ENCODE results near the gene DUS3L.
A peak's percentile ranks its signal among the peaks of the same experiment; 100 is the strongest.

Gene DUS3L, protein sequence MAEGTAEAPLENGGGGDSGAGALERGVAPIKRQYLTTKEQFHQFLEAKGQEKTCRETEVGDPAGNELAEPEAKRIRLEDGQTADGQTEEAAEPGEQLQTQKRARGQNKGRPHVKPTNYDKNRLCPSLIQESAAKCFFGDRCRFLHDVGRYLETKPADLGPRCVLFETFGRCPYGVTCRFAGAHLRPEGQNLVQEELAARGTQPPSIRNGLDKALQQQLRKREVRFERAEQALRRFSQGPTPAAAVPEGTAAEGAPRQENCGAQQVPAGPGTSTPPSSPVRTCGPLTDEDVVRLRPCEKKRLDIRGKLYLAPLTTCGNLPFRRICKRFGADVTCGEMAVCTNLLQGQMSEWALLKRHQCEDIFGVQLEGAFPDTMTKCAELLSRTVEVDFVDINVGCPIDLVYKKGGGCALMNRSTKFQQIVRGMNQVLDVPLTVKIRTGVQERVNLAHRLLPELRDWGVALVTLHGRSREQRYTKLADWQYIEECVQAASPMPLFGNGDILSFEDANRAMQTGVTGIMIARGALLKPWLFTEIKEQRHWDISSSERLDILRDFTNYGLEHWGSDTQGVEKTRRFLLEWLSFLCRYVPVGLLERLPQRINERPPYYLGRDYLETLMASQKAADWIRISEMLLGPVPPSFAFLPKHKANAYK
- total RNA-seq = 37.8 to 56.4 reads per million in 2 donors

DNA sequence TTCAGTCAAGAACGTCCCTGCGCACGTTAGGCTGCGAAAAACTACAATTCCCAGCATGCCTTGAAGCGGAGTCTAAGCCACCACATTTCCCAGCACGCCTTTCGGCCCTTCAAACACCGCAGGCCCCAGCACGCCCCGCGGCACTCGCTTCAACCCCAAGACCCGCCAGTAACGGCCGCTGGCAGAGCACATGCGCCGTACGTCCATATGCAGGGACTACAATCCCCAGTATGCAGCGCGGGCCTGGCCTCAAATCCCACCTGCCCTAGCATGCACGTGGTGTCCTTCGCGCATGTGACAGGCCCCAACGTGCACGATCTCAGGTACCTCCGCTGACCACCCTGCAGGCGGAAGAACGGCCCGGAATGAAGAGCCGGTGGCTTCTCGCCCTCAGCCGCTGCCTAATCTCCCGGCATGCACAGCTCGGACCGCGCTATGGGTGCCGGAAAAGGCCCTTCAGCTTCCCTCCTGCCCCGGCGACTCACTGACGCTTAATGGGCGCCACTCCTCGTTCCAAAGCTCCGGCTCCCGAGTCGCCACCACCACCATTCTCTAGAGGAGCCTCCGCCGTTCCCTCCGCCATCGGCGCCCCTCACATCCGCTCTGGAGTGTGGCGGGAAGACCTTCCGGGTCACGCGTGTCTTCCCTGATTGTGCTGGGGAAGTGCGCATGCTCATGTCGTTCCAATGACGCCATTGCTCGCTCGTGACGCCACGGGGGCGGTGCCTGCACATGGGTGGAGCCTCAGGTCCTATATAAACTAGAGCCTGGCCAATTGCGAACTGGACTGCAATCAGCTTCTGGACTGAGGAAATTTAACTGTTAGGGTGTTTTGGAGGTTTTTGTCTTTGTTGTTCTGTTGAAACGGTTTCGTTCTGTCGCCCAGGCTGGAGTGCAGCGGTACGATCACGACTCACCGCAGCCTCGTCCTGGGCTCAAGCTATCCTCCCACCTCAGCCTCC is at the start of gene DUS3L:
Gene DUS3L (minus strand): TSS at position 605 of the 962 bp plus-strand sequence. CDS start 22 bp downstream, at position 583.
- DNase-seq = peak; percentile 87 to 100 (median 94)

GRCh38 chr19:5839065-5840017 is 48.4 kb upstream of the DUS3L start, which contains the start of gene FUT6:
Gene FUT6, minus strand, starts transcription at chr19:5839702. Its CDS starts 7,135 bp downstream, at chr19:5832567.
- no peak for DNase-seq

GRCh38 chr19:5838353-5839064 is 47.5 kb upstream of the DUS3L start:
- DNase-seq = no peak

- no peak for DNase-seq
Observed at GRCh38 chr19:5837761-5838352, 46.9 kb upstream of the DUS3L start.

GRCh38 chr19:5832527-5833216 is 41.7 kb upstream of the DUS3L start:
- DNase-seq = no peak

- DNase-seq = no peak
Observed at GRCh38 chr19:5832061-5832460, 41.1 kb upstream of the DUS3L start.

DNA sequence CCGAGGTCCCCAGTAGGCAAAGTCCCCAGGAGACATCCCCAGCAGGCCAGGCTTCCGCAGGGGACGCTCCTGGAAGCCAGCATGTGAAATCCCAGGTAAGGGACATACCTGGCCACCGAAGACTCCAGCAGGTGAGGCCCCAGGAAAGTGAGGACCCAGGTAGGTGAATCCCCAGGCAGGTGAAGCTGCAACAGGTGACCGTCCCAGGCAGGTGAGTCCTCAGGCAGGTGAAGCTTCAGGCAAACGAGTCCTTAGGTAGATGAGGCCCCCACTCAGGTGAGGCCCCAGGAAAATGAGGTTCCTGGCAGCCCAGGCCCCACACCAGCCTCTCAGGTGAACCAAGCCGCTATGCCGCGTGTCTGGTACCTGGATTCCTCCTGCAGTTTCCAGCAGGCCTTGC is 40.2 kb upstream of the DUS3L start:
- DNase-seq = no peak

DNA sequence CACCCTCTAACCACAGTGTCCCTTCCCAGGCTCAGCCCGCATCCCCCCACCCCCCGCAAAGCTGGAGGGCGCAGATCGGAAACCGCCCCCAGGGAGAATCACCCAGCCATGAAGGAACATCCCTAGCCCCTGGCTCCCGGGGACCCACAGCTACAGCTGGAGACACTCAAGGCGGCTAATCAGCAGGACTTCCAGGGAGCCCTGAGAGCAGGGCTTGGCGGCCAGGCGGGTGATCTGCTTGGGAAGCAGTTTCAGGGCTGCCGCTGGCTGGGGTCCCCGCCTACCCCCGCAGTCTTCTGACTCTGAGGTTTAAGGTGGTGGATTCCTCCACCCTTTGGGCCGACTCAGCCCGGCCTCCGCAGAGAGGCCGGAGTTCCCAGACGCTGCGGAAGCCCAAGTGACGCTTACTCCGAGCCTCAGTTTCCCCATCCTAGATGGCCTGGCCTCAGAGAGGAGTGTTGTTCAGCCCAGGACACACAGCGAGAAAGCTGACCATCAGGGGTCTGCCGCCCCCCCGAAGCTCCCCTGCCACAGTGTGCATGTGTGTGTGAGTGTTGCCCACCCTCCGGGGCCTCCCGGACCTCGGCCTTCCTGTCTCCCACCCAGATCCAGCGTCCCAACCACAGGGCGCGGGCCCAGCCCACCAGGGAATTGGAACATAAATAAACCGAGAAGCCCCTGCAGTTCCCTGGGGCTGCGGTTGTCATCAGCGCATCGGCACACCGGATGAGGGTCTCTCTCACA is 38.8 kb upstream of the DUS3L start:
- no peak for DNase-seq

DNA sequence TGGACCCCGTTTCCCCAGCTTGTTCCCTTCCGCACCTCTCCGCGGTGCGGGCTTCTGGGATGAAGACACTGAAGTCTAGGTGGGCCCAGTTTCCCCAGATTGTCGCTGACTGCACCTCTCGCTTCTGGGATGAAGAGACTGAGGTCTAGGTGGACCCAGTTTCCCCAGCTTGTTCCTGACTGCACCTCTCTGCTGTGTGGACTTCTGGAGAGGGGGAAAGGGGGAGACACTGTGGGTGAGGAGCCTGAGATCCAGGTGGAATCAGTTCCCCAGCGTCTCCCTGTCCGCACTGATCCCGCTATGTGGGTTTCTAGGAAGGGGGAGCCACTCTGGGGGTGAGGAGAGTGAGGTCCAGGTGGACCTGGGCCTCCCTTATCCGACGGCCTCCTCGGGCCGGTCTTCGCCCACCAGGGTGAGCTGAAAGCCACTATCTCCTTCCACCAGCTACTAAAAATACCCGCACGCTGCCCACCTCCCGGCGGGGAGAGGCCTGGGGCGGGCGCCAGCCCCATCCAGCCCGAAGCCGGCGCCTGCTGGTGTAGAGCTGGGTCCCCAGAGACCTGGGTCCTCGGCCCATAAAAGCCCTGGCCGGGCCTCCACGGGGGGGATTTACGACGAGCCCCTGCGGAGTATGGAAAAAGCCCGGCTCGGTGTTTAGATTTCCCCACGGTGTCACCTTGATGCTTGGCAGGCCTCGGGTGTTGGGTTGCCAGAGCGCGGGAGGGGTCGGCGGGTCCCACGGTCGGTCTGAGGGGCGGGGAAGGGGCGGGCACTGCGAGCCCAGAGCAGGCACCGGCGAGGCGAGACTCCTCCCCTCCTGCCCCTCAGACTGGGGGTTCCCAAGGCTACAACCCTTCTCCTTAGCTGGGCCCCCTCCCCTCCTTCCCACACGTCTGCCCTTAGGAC is 38.0 kb upstream of the DUS3L start:
- peak in 1 of 5 experiments; percentile 34 for DNase-seq

GRCh38 chr19:5827891-5828660 is 37.1 kb upstream of the DUS3L start:
- peak; percentile 78 to 97 (median 87) for DNase-seq

DNA sequence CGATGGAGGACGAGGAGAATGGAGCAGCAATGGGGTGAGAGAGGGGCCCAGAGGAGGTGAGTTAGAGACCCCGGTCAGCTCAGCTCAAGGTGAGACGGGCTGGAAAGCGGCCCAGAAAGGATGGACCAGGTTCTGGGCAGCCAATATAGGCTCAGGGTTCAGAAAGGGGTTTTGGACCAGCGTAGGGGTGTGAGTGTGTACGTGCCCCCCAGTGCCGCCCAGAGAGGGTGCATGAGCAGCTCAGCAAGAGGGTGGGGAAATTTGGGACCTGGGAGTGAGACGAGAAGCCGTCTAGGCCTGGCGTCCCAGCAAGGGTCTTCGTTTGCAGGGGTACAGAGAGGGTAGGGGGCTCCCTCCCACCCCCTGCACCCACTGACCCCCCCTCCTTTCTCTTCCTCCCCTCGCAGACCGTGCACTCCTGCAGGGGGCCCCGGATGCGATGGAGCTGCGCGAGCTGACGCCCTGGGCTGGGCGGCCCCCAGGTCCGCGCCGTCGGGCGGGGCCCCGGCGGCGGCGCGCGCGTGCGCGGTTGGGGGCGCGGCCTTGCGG is 36.5 kb upstream of the DUS3L start:
- no peak for DNase-seq

DNA sequence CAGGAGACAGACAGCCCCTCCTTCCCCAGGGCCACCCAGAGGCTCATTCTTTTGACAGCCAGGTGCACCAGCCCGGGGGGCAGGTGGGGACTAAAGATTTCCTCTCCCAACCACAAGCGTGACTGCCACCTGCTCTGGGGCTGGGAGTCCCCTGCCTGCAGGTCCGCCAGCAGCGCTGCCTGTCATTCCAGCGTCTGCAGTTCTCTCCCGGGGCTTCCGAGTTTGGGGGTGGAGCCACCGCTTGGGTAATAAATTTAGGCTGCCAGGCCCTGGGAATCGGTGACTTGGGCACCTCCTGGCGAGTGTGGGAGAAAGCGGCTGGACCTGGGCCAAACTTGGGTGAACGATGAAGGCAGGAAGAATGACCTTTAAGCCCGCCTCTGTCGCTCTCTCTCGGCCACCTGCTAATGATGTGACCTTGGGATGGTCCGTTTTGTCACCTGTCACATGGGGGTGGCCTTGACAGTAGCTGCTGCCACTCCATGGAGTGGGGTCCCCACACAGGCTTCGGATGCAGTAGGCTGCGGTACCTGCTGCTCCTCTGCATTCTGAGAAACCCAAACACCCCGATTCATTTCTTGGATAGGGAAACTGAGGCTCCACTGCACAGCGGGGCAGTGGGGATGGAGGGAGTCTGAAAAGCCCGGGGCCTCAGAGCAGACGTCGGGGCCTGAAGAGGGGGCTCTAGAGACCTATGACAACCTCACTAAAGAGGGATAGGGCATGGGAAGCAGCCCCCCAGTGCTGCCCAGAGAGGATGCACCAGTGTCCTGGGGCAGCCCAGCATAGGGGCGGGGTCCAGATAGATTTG is 35.8 kb upstream of the DUS3L start:
- DNase-seq = peak in 1 of 5 experiments; percentile 19

- no peak for DNase-seq
Observed at GRCh38 chr19:5825178-5825577, 34.2 kb upstream of the DUS3L start.

GRCh38 chr19:5824751-5825150 is 33.8 kb upstream of the DUS3L start:
- no peak for DNase-seq

DNA sequence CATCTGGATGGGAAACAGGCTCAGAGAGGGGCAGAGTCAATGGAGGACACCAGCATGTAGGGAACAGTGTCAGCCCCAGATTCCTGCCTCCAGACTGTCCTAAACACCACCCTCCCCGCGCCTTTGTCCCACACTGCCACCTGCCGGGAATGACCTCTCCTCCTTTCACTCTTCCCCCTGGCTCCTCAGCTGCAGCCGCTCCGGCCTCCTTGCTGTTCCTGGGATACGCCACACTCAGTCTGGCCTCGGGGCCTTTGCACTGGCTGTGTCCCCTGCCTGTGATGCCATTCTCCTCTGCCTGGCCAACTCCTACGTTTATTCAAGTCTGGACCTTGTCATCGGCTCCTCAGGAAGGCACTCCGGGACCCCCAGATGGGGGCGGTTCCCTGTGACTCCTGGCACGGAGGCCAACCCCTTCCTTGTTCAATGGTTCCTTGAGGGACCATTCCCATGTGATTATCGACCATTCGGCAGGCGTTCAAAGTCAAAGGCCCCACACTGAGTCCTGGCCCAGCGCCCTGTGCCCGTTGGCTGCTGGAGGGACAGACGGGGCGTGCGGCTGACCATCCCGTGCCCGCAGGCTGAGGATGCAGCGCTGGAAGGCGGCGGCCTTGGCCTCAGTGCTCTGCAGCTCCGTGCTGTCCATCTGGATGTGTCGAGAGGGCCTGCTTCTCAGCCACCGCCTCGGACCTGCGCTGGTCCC is 32.8 kb upstream of the DUS3L start:
- no peak for DNase-seq

All from T-helper 2 cell (primary cell).